Activated CD4-positive, alpha-beta T cell treated with anti-CD3 and anti-CD28 coated beads, Interleukin-2, amount 50 U/mL, for 48 hours (primary cell): ENCODE data around the gene EPB41L2.
"Not testable (repeated sequence)": the region's sequence is repeated elsewhere in the genome, so short reads cannot be mapped to it uniquely, and the experiment has no call there.

Source experiments
- DNase-seq, 2 experiments: peaks; one replicate each; pipeline ENCODE4 v3.0.0-alpha.2; 2020

EPB41L2 gene

DNA sequence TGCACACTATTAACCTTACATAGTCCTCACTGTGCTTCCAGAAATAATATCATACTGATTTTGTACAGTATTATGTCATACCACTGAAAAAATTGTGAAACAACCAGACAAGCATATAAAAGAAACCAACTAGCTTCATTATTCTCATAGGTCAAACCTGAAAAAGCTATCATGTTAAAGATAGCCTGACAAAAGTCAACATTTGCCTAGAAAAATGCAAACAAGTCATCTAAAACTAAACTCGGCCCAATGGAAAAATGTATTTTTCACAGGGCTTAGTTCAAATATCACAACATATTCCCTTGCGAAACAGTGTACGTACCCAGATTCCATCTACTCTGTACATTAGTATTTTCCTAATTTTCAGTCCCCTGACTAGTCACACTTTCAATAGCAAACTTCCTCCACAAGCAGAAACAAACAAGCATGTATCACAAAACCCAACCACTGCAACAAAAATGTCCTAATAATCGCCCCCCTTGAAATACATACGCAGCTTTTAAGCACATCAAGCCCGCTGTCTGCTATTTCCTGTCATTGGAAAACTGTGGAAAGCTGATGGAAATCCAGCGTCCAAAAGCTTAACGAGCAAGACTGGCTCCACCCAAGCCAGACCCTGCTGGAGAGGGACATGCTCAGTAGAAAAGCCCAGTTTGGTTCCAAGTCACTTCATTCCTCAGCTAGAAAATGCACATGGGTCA lies 93.1 kb downstream of the EPB41L2 start:
- DNase-seq = no peak

DNA sequence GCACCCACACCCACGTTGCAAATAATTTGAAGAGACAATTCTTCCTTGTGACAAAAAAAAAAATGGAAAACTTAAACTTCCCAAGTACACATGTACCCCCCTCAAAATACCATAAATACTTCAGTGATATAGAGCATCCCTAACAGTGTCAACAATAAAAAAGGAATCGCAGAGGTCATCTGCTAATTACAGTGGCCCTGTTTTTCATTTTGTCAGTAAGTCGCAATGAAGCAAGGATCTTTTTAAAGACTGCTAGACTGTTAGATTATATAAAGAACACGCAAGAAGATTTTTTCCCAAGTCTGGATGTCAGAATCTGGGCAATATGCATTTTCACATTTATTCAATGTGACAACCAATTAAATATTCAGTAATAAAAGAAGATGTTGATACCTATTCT lies 93.9 kb downstream of the EPB41L2 start:
- DNase-seq = no peak

DNA sequence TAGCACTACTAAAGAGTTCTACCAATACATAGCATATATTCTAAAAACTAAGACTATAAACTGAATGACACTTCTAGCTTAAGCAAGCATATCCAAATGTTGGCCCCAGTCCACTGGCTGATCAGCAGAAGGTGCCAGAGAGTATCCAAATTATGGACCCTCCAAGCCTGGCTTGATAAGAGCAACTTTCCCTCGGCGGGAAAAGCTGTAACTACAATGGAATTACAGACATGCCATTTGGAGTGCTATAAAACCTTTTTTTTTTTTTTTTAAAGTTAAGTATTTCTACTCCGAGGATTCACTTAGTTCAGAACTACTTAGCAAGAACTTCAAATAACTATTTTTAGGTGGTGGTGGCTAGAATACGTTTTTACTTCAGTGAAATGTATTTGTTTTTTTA lies 94.6 kb downstream of the EPB41L2 start:
- no peak for DNase-seq

DNA sequence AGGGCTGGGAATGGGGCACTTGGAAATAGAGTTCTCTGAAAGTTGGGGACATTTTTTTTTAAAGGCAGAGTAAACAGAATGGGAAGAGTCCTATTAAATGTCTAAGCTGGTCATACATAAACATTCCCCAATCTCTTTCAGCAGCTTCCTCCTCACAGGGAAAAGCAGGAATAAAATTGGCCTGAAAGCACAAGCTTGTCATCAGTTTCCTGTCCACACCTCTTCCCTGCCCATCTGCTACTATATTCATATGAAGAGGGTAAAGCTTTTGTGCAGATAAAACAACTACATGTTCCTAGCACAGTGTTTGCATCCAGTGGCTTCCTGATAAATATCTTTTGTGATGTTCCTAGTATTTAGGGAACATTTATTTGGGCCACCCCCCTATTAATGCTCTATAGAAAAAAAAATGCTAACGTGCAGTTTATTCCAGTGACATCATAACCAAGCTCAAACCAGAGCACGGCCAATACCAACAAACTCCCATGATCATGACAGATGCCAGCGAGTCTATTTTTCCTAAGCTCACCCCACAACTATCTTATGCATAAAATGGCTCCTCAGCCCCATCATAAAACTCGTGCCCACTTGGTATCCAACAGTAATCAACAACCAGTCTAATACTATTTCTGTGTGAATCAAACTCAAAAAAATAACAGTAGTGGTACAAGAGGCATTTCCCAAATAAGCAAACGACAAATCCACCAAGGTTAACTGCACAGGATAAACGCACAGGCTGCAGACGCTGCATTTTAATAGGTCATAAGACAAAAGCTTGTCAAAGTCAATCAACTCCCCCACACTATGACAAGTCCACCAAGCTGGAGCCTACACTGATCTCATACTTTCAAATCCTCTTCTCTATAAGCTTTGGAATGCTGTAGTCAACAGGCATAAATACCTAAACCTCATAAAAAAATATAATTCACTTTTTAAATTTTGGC lies 95.3 kb downstream of the EPB41L2 start:
- DNase-seq = no peak

DNA sequence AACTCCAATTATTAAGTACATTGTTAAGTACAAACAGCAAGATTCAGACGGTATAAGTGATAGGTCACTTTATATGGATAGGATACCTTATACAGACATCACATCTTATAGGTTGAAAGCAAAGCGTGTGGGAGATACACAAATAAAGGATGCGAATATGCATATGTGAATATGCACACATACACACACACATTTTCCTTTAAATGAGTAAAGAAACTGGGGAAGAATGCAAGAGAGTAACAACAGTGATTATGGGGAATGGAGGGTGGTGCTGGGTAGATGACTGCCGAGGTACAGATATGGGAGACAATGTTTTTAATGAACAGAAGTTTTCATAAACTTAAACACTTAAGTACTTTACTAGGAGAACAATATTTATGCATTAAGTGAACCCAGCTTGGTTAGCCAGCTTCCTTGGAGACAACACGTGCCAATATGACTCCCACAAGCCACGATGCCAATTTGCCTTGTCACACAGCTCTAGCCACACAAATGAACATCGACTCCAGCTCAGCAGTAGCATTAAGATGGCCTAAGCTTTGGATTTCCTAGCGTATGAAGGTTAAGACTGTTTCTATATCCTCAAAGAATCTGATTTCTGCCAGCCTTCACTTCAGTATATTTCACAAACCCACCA lies 96.6 kb downstream of the EPB41L2 start:
- DNase-seq = no peak

DNA sequence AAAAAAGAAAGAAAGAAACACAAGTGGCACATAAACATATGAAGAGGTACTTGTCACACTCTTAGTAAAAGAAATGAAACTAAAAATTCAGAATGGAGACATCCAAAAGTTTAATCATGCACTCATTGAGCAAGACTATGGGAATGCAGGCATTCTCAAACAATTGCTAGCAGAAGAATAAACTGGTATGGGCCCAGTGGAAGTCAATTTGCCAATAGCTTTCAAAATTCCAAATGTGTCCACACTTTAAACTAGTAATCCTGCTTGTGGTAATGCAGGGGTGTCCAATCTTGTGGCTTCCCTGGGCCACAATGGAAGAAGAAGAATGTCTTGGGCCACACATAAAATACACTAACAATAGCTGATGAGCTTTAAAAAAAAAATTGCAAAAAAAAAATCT lies 97.4 kb downstream of the EPB41L2 start:
- no peak for DNase-seq

DNA sequence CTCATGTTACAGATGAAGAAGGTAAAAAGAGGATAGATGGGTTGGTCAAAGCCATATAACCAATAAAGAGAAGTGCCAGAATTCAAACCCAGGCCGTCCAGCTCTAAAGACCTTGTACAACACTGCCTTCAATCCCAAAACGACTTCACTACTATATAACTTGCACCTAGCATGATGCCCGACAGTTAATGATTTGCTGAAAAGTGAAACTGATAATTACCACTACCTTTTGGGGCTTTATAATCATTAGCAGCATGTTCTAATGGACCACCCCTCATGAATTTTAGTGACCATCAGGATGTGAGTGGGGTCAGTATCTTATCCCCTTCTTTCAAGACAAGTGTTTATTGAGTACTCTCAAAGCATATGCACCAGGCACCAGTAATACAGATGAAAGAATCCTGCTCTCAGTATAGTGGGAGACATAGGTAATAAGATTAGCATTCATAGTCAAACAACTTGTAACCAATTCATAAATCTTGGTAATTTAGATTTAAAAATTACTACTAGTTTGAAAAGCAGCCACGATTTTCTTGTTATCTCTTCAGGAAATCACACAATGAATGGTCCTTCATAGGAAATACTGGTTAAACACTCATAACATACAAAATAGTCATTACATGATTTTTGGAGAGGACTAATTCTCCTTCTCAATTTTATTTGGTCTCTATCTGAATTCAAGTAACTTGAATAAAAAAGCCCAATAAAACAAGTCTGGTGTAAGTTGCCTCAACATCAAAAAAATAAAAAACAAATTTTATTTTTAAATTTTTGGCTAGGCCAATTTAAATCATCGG lies 98.0 kb downstream of the EPB41L2 start:
- DNase-seq = no peak

DNA sequence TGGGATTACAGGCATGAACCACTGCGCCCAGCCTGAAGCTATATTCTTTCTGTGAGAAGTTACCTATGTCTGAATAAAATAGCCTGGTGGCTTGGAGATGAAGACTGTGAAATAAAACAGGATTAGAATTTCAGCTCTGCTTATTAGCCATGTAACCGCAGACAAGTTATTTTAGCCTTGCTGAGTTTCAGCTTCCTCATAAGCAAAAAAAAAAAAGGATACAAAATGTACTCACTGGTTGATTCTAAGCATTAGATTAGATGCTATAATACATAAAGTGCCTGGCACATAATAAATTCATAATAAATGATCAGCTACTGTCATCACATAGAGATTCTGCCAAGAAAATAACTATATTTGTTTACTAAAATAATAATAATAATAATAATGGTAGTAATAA lies 98.8 kb downstream of the EPB41L2 start:
- no peak for DNase-seq

DNA sequence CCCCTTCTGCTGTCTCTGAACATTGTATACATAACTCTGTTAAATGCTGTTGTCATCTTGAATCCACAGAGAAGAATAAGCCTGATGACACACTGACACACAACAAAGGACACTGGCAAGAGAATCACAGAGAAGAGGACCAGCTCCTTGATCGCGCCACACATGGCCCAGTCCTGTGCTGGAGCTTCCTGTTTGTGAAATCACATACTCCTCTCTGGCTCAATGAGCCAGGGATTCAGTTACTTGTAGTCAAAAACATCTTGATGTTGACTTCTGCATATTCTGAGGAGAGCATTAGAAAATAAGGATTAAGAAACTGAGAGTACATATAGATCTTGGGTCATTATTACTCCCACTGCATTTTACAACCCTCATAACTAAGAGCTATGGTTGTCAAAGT lies 100.1 kb downstream of the EPB41L2 start:
- no peak for DNase-seq

DNA sequence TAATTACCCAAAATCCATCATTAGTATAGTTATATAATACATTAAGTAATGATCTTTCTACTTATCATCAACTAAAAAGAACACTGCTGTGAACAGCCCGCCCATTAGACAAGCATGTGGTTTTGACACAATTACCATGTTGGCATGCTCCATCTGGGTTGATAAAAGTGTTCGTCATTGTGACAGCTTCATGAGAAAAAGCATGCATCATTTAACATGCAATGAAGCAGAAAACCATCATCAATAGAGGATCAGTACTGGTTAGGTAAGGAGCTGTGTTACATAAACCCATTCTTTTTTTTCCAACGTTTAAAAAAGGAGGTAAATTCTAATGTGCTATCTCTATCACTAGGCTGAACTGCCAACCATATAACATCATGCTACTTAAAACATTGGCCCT lies 101.9 kb downstream of the EPB41L2 start:
- DNase-seq = no peak

DNA sequence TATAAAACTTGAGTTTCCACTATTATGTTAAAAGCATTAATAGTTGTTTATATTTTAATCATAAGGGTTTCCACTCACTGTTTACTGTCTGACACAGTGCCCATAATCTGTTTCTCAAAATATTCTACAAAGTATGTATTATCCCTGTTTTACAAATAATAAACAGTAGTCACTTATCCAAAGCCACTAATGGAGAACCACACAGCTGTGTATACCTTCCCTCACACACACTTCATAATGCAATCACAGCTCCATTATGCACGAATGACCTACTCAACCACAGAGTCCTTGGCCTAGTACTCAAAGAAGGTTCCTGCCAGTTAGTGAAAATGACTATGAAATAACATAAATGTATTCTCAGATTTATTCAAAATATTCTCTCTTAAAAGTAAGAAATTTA lies 103.1 kb downstream of the EPB41L2 start:
- DNase-seq = no peak

DNA sequence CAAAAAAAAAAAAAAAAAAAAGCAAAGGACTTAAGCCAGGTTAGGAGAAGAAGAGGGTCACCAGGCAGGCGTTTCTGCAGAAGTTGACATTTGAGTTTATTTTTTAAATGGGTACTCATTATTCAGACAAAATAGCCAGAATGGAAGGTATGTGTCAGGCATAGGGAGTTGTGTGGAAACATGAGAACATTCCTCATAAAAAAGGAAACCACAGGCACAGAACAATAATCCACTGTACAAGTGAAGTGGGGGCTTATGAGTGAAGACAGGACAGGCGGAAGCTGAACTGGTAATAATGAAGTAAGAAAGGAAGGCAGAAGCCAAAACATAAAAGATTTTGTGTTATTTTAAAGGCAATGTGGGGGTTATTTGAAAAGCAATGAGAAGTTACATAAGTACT lies 104.6 kb downstream of the EPB41L2 start:
- no peak for DNase-seq

DNA sequence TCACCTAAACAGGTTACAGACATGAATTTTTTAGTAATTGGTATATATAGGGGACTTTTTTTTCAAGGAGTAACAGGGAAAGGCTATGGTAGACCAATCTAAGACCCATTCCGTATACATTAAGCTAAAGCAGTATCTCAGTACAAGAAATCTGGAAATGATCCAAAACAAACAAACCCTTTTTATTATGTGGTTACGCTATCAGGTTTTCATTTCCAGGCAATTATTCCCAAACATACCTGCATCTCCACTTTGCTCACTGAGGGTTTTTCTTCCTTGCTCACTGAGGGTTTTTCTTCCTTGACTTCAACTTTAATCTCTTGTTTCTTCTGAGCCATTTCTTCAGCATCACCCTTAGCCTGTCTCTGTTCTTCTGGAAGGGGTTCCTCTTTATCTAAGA lies 107.3 kb downstream of the EPB41L2 start:
- DNase-seq = no peak

DNA sequence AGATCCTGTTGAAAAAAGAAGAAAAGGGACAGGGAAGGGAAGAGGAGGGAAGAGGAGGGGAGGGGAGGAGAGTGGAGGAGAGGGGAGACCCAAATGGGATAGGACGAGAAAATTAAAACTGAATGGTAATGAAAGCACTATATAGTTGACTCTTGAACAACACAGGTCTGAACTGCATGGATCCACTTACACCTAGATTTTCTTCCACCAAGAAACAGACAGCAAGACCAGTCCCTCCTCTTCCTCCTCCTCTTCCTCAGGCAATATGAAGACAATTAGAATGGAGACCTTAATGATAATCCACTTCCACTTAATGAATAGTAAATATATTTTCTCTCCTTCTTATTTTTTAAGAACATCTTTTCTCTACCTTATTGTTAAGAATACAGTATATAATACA lies 113.5 kb downstream of the EPB41L2 start:
- DNase-seq = no peak

DNA sequence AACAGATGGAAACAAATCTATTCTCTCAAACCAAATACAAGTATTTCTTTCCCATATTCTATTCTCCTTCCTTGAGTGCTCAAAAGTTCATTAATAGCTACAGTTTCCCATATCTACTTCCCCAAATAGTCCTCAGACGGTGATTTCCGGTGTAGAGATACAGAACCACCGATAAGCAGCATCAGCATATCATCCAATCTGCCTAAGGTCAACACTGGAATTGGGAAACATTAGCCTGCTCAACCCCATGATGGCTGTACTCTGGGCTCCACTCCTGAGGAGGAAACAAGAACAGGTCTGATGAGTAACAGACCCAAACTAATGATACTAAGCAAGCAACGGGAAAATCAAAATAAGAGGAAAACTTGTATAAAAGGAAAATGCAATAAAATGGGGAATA lies 115.6 kb downstream of the EPB41L2 start:
- no peak for DNase-seq

DNA sequence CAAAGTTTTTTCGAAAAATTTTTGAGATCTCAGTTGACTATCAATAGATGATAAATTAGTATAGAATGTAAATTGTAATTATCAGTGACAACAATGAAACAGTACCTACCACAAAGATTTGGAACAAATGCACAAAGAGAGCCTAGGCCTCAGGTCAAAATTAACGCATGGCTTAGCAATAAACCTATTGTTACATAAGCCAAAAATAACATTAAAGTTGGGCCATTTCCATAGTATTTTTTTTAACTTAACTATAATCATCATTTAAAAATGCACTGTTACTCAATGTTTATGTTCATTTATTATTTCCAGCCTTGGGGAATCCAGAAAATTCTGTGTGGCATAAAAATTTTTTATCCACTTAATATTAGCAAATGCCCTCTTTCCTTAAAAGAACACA lies 117.0 kb downstream of the EPB41L2 start:
- no peak for DNase-seq

DNA sequence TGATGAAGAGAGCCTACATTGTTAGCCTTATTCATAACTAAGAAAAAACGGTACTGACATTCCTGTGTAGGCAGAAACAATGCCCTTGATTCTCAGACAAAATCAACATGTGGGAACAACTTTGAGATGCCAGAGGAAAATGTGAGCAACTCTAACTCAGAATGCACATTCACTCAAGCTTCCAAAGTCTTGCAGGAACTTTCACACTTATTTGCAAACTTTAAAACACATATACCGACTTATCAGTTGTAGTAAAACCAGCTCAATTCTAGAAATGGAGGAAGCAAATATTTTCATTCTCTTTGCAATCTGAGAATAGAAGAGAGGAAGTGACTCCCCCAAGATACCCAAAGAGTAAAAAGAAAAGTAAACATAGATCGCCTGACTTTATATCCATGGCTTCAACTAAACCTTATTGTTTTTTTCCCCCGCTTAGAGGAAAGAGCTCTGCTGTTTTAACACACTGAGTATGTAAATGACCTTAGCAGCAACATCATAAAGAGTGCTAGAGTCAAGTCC lies 117.6 kb downstream of the EPB41L2 start:
- no peak for DNase-seq

DNA sequence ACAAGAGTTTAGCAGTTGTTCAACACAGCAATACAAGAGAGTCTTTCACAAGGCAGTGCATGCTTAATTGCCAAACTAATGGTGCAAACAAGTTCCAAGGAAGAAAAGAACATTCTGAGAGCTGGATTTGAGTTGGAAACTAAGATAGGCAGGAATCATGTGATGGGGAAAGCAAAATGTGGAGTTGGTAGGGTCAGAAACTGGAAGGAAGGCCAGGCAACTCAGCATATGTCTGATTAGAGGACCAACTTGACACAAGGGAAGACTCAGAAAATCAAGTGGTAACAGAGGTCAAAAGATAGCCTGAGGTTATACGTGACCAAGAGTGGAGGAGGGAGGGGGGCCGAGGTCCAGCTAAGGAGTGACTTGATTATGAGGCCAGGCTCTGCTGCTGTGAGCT lies 118.6 kb downstream of the EPB41L2 start:
- DNase-seq = no peak

DNA sequence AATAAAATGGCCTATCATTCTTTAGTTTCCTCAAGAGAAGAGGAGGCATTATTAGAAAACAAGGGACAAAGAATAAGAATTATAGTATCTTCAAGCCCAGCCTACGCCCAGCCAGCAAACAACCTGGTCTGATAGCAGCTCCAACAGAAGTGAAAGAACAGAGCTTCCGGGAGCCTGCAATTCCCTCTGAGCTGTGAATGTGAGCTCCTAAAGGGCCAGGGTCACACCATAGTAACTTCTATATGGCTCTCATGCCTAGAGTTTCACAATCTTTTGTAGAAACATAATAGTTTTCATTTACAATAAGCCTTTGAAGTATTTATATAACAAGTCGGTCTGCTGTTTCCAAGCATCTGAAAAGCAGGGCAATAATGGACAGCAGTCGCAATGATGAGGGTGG lies 119.3 kb downstream of the EPB41L2 start:
- no peak for DNase-seq

DNA sequence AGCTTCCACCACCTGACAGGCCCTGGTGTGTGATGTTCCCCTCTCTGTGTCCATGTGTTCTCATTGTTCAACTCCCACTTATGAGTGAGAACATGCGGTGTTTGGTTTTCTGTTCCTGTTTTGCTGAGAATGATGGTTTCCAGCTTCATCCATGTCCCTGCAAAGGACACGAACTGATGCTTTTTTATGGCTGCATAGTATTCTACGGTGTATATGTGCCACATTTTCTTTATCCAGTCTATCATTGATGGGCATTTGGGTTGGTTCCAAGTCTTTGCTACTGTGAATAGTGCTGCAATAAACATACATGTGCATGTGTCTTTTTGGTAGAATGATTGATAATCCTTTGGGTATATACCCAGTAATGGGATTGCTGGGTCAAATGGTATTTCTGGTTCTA lies 120.3 kb downstream of the EPB41L2 start:
- DNase-seq = not testable (repeated sequence)

DNA sequence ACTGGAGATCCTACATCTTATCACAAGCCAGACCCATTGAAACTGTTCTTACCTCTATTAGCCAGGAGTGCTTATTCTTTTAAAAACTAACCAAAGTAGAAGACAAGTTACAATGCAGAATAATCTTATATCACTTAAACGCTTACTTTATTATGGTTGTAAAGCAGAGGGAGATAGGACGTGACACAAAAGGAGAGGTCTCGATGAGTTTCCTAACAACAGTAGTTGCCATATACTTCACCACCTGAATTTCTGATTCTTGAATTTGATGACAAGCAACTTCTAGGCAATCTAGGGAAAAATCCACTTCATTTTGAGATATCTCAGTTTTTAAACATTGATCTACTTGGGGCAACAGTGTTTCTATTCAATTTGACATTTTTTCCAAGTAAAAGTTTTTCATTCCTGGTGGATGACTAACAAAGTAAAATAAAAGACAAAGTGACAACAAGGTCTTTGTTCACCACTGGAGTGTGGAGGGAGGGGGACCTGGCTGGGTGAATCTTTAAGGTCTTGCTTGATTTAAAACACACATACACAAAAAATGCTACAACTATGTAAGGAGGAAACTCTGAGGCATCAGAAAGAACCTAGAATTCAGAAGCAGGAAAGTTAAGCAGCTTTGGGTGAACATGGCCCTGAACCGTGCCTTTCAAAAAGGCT lies 125.0 kb downstream of the EPB41L2 start:
- no peak for DNase-seq

DNA sequence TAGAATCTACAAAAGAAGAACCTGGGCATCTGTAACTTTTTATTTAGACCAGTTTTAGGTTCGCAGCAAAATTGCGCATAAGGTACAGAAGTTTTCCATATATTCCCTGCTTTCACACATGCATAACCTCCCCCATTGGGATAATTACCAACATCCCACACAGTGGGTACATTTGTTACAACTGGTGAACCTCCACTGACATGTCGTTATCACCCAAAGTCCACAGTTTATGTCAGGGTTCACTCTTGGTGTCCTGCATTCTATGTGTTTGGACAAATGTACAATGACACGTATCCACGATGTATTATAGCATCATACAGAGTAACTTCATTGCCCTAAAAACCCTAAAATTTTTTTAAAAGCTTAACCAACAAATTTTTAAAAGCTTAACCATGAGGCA lies 126.1 kb downstream of the EPB41L2 start:
- no peak for DNase-seq
